WTC11 (cell line): ENCODE measurements around the gene CFAP20.

ENCODE experiments used
- CTCF ChIP-seq: fragments of 200-600 bp; IDR thresholded peaks from 2 replicates; pipeline ENCODE4 v1.8.0; 2022; ENCODE audit warnings: antibody characterized with exemption
- PRDM15 ChIP-seq: sonication (generic); formaldehyde crosslinking; IDR thresholded peaks from 2 replicates; pipeline ENCODE4 v1.8.0; 2022; ENCODE audit warnings: missing genetic modification reagents

GRCh38 chr16:58126451-58126961, 2.7 kb downstream of the CFAP20 start:
- TF ChIP-seq CTCF (no peak), PRDM15 (no peak)
